ENCODE data around the gene MYOZ3. TPM values are rescaled to one million over a fixed set of nuclear protein-coding genes. Genes with fewer than 3 reads are reported as not detected.

MYOZ3 gene
- total RNA-seq, 1 donor: 0.72 TPM

GRCh38 chr5:150674341-150674821, 13.3 kb downstream of the MYOZ3 start:
- peak; percentile 23 for TF ChIP-seq CTCF (IDR thresholded peaks at IDR 0.05; ENCODE audit: insufficient read depth, low read length)
- no peak for DNase-seq (ENCODE audit: low read depth)
- H3K4me3 ChIP-seq (ENCODE audit: low read depth, low read length): no peak overlapping the region

GRCh38 chr5:150675069-150675468, 14.0 kb downstream of the MYOZ3 start:
- DNase-seq (ENCODE audit: low read depth): no peak
- H3K4me3 ChIP-seq (ENCODE audit: low read depth, low read length): no peak overlapping the region
- no peak for TF ChIP-seq CTCF (IDR thresholded peaks at IDR 0.05; ENCODE audit: insufficient read depth, low read length)

GRCh38 chr5:150676578-150676977, 15.5 kb downstream of the MYOZ3 start:
- TF ChIP-seq CTCF (IDR thresholded peaks at IDR 0.05; ENCODE audit: insufficient read depth, low read length): no peak
- no peak for DNase-seq (ENCODE audit: low read depth)
- H3K4me3 ChIP-seq (ENCODE audit: low read depth, low read length): no peak overlapping the region

GRCh38 chr5:150689120-150689519, 28.1 kb downstream of the MYOZ3 start:
- TF ChIP-seq CTCF (IDR thresholded peaks at IDR 0.05; ENCODE audit: insufficient read depth, low read length): no peak

GRCh38 chr5:150690760-150691159, 29.7 kb downstream of the MYOZ3 start:
- no peak overlapping the region for H3K4me3 ChIP-seq (ENCODE audit: low read depth, low read length)
- no peak for DNase-seq (ENCODE audit: low read depth)
- TF ChIP-seq CTCF (IDR thresholded peaks at IDR 0.05; ENCODE audit: insufficient read depth, low read length): no peak

More at GRCh38 chr5:150689120-150689519, 28.1 kb downstream of the MYOZ3 start:
- no peak for DNase-seq (ENCODE audit: low read depth)
- no peak overlapping the region for H3K4me3 ChIP-seq (ENCODE audit: low read depth, low read length)

- TF ChIP-seq CTCF (IDR thresholded peaks at IDR 0.05; ENCODE audit: insufficient read depth, low read length): no peak
- DNase-seq (ENCODE audit: low read depth): no peak
- H3K4me3 ChIP-seq (ENCODE audit: low read depth, low read length): no peak overlapping the region
Measured at GRCh38 chr5:150692276-150692675, 31.2 kb downstream of the MYOZ3 start.

GRCh38 chr5:150694612-150695011, 33.6 kb downstream of the MYOZ3 start:
- DNase-seq (ENCODE audit: low read depth): peak; percentile 90
- H3K4me3 ChIP-seq (ENCODE audit: low read depth, low read length): no peak overlapping the region
- no peak for TF ChIP-seq CTCF (IDR thresholded peaks at IDR 0.05; ENCODE audit: insufficient read depth, low read length)
